Vagina (tissue), 2 donors: ENCODE data around the gene CRACDL. TPM values are rescaled to one million over a fixed set of nuclear protein-coding genes. Genes with fewer than 3 reads are reported as not detected.

Experiments
- DNase-seq, 2 donors: peaks; one replicate each; pipeline ENCODE4 v3.0.0-alpha.2; 2017; ENCODE audit errors: extremely low spot score in 2 of 2
- H3K27ac ChIP-seq: fragments of 200-600 bp; sonication (generic); one replicate; pipeline ENCODE4 v1.5.1; 2019
- H3K27me3 ChIP-seq: fragments of 200-600 bp; sonication (generic); one replicate; pipeline ENCODE4 v1.5.1; 2019
- H3K36me3 ChIP-seq, 2 donors: fragments of 200-600 bp; sonication (generic); one replicate each; pipeline ENCODE4 v1.5.1; 2017 to 2019
- H3K4me1 ChIP-seq: fragments of 200-600 bp; sonication (generic); one replicate; pipeline ENCODE4 v1.5.1; 2019
- H3K4me3 ChIP-seq, 2 donors: fragments of 200-600 bp; sonication (generic); 1 replicate in 1 of 2; 2 replicates in 1 of 2; pipeline ENCODE4 v1.5.1; 2016 to 2019
- H3K9me3 ChIP-seq: fragments of 200-600 bp; sonication (generic); one replicate; pipeline ENCODE4 v1.5.1; 2019
- POLR2A ChIP-seq, 2 donors: fragments of 450-650 bp; IDR thresholded peaks; one replicate each; pipeline ENCODE4 v1.6.1; 2017; ENCODE audit warnings: antibody characterized with exemption in 2 of 2, mild to moderate bottlenecking in 2 of 2, moderate library complexity in 2 of 2
- POLR2AphosphoS5 ChIP-seq, 2 donors: sonication (generic); formaldehyde crosslinking; IDR thresholded peaks; one replicate each; pipeline ENCODE4 v1.9.0; 2017; ENCODE audit warnings: antibody characterized with exemption in 2 of 2, mild to moderate bottlenecking in 2 of 2, low read depth in 1 of 2; ENCODE audit not compliant: insufficient read depth in 1 of 2
- intact Hi-C: fragments of 100-400 bp; cut with DNase I; formaldehyde crosslinking; loops from one replicate; pipeline ENCODE4 v1.15.1; 2023
- total RNA-seq: library from RNA; depleted of rRNA; stranded (reverse); fragments of >200 nt; gene quantifications from one replicate; pipeline ENCODE4 v1.2.3, GENCODE V29; 2016
- TF ChIP-seq, protein P1 (sequence below), 3 experiments: fragments of 450-650 bp in 2 of 3; fragments of 200-600 bp in 1 of 3; sonication (generic) in 1 of 3; IDR thresholded peaks; one replicate each; pipeline ENCODE4 v1.5.1; 2017 to 2019; ENCODE audit warnings: antibody characterized with exemption in 3 of 3, mild to moderate bottlenecking in 2 of 3, moderate library complexity in 2 of 3

CRACDL gene
- total RNA-seq, 1 donor from 2014 or later, result 6.4 TPM

DNA sequence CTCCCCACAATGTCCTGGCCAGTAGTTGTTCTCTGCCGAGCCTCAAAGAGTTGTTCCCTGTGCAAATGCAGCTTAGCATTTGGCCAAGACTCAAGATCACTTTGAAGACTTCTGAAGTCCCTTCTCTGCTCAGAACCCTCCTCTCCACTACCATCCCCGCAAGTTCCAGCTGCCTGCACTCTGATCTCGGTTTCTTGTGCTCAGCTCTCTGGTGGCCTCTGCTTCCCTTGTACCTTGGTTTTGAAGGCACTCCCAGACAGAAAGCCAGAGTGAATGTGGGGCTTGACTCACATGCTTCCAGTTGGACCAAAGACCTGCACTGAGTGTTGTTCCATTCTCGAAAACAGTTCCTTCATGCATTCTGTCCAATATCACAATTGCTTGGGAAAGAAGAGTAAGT, 28.6 kb downstream of the CRACDL start:
- Histone ChIP-seq H3K9me3 (no peaks in the 10 kb centered on the region), H3K27me3 (no peaks in the 10 kb centered on the region), H3K4me3 (no peak overlapping the region), H3K36me3 (no peaks in the 10 kb centered on the region), H3K4me1 (peaks cover 17% of the 10 kb centered on the region), H3K27ac (no peak overlapping the region)
- DNase-seq, result peak; percentile 37 to 75
- intact Hi-C loops, result no loop called here
- no peak for TF ChIP-seq POLR2AphosphoS5 (IDR thresholded peaks at IDR 0.05; ENCODE audit: insufficient read depth in 1 of 2, low read depth in 1 of 2)
- TF ChIP-seq POLR2A (IDR thresholded peaks at IDR 0.05), result no peak
- TF ChIP-seq, protein P1, sequence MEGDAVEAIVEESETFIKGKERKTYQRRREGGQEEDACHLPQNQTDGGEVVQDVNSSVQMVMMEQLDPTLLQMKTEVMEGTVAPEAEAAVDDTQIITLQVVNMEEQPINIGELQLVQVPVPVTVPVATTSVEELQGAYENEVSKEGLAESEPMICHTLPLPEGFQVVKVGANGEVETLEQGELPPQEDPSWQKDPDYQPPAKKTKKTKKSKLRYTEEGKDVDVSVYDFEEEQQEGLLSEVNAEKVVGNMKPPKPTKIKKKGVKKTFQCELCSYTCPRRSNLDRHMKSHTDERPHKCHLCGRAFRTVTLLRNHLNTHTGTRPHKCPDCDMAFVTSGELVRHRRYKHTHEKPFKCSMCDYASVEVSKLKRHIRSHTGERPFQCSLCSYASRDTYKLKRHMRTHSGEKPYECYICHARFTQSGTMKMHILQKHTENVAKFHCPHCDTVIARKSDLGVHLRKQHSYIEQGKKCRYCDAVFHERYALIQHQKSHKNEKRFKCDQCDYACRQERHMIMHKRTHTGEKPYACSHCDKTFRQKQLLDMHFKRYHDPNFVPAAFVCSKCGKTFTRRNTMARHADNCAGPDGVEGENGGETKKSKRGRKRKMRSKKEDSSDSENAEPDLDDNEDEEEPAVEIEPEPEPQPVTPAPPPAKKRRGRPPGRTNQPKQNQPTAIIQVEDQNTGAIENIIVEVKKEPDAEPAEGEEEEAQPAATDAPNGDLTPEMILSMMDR (IDR thresholded peaks at IDR 0.05), result no peak

DNA sequence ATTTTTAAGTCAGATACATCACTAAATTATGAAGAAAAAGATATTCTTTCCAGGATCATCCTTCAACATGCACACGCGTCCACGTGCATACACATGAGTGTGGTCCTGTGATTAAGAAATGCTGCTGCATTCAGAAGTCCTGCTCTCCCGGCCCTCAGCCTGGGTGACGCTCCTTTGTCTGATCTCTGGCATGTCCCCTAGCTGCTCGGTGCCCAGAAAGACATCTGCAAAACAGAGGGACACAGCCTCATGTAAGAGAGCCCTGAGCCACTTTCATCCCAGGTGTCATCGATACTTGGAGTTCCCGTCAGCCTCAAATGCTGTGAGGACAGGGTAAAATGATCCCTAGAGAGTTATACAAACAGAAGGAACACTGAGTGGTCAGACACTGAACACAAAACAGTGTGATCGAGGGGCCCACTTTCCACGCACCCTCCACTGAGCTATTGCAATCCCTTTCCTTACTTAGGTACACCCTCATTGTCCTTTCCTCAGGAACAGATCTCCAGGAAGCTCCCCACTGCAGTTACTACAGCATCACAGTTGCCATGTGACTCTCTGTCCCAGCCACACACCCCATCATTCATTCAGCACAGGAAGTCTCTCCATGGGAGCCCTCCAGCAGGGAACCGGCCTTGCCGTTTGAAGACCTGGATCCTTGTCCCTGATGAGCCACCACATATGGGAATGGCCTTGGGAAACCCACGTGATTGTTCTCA, 32.1 kb downstream of the CRACDL start:
- Histone ChIP-seq H3K4me3 (no peak overlapping the region), H3K9me3 (no peaks in the 10 kb centered on the region), H3K4me1 (peaks cover 2% of the 10 kb centered on the region), H3K36me3 (no peaks in the 10 kb centered on the region), H3K27me3 (no peaks in the 10 kb centered on the region), H3K27ac (no peak overlapping the region)
- intact Hi-C loops, result no loop called here
- peak in 1 of 2 donors; percentile 70 for DNase-seq
- no peak for TF ChIP-seq POLR2AphosphoS5 (IDR thresholded peaks at IDR 0.05; ENCODE audit: insufficient read depth in 1 of 2, low read depth in 1 of 2)
- TF ChIP-seq POLR2A (IDR thresholded peaks at IDR 0.05), result no peak
- TF ChIP-seq, protein P1 (IDR thresholded peaks at IDR 0.05), result no peak

DNA sequence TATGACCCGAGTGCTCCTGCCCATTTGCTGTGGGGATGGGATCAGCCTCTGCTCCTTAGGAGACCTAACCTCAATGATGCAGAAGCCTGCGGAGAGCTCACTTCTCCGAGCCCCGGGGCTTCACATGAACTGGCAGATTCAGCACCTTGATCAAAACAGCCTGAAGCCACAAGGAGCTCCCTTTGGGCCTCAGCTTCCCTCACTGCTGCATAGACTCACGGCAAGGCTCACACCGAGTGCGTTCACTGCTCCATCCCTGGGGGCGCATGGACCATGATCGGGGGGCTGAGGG, 33.0 kb downstream of the CRACDL start:
- H3K9me3 ChIP-seq, result no peaks in the 10 kb centered on the region
- DNase-seq, result peak in 1 of 2 donors; percentile 54
- TF ChIP-seq, protein P1 (IDR thresholded peaks at IDR 0.05), result no peak
- TF ChIP-seq POLR2AphosphoS5 (IDR thresholded peaks at IDR 0.05; ENCODE audit: insufficient read depth in 1 of 2, low read depth in 1 of 2), result no peak
- TF ChIP-seq POLR2A (IDR thresholded peaks at IDR 0.05), result no peak
- no peaks in the 10 kb centered on the region for H3K36me3 ChIP-seq
- H3K4me1 ChIP-seq, result no peaks in the 10 kb centered on the region
- no peak overlapping the region for H3K4me3 ChIP-seq
- no peak overlapping the region for H3K27ac ChIP-seq
- no peaks in the 10 kb centered on the region for H3K27me3 ChIP-seq
- intact Hi-C loops, result no loop called here

DNA sequence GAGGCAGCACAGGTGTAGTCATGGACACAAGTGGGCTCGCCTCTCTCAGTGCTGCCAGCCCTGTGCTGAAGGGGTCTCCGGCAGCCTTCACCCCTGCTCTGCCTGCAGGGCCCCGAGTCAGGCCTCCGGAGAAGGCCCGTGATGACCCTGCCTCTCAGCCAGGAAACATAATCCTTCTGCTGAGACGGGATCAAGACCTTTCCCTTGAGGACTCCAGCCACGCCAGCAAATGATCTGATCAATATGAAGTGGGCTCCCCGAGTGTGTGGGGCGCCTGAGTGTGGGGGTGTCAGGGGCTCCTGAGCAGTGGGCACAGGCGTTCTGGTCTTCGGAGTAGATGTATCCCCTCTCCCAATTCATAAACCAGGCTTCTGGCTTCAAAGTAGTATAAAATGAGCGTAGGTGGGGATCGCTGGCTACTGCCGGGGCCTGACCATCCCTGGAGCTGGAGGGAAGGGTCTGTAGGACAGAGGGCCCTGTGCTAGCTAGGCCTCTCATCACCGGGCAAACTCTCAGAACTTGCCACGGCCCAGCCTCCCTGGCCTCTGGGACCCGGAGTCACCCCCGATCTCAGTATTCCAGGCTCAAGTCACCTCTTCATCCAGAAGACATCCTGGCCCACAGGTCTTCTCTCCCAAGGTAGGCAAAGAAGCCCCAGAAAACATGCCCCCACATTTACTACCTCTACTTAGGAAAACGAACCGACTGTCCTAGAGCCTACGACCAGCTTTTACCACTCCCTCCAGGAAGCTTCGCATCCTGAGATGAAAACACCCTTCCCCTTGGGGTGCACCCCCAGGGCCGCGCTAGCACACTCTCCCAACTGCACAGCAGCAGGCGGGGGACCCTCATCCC, 33.6 kb downstream of the CRACDL start:
- intact Hi-C loops, result no loop called here
- no peak overlapping the region for H3K4me3 ChIP-seq
- DNase-seq, result peak in 1 of 2 donors; percentile 62
- no peaks in the 10 kb centered on the region for H3K4me1 ChIP-seq
- H3K36me3 ChIP-seq, result no peaks in the 10 kb centered on the region
- TF ChIP-seq, protein P1 (IDR thresholded peaks at IDR 0.05), result no peak
- TF ChIP-seq POLR2A (IDR thresholded peaks at IDR 0.05), result no peak
- TF ChIP-seq POLR2AphosphoS5 (IDR thresholded peaks at IDR 0.05; ENCODE audit: insufficient read depth in 1 of 2, low read depth in 1 of 2), result no peak
- H3K9me3 ChIP-seq, result no peaks in the 10 kb centered on the region
- H3K27me3 ChIP-seq, result no peaks in the 10 kb centered on the region
- H3K27ac ChIP-seq, result no peak overlapping the region

DNA sequence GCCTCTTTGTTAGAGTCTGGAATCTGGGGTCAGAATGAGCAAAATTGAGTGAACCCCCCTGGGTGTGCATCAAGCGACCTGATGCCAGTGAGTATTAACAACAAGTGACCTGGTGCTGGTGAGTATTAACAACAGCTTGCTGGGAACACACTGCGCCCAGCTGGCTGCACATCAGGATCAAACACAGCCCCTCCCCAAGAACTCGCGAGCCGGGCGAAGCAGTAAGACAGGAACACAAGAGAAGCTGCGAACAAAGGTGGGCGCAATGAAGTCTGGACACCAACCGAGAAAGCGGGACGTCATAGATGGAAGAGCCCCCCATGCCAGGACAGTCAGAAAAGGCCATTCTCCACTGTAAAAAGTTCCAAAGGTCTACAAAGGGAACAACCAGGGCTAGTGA, 34.3 kb downstream of the CRACDL start:
- Histone ChIP-seq H3K4me3 (no peak overlapping the region), H3K36me3 (no peaks in the 10 kb centered on the region), H3K9me3 (no peaks in the 10 kb centered on the region), H3K4me1 (no peaks in the 10 kb centered on the region), H3K27me3 (no peaks in the 10 kb centered on the region), H3K27ac (no peak overlapping the region)
- TF ChIP-seq, protein P1 (IDR thresholded peaks at IDR 0.05), result no peak
- TF ChIP-seq POLR2A (IDR thresholded peaks at IDR 0.05) (no peak), POLR2AphosphoS5 (IDR thresholded peaks at IDR 0.05; ENCODE audit: insufficient read depth in 1 of 2, low read depth in 1 of 2) (no peak)
- DNase-seq, result peak in 1 of 2 donors; percentile 42
- intact Hi-C loops, result no loop called here
